SJSA1 (cell line): ENCODE results near the gene NFAM1. TPM values are rescaled to one million over a fixed set of nuclear protein-coding genes. Genes with fewer than 3 reads are reported as not detected.

Experiments
- DNase-seq, 2 experiments: peaks; one replicate each; pipeline ENCODE4 v3.0.0-alpha.2; 2015 to 2020; ENCODE audit warnings: low spot score in 2 of 2, low read depth in 1 of 2
- H3K27ac ChIP-seq: fragments of 250-450 bp; sonication (Bioruptor Pico); 2 replicates; pipeline ENCODE4 v1.5.1; 2020; ENCODE audit warnings: mild to moderate bottlenecking, moderate library complexity
- H3K27me3 ChIP-seq: fragments of 250-450 bp; sonication (Bioruptor Pico); replicated peaks from 2 replicates; pipeline ENCODE4 v1.5.1; 2020; ENCODE audit warnings: mild to moderate bottlenecking, moderate library complexity
- H3K36me3 ChIP-seq: fragments of 250-450 bp; sonication (Bioruptor Pico); 2 replicates; pipeline ENCODE4 v1.5.1; 2020; ENCODE audit warnings: mild to moderate bottlenecking
- H3K4me1 ChIP-seq: fragments of 250-450 bp; sonication (Bioruptor Pico); replicated peaks from 2 replicates; pipeline ENCODE4 v1.6.1; 2021; ENCODE audit warnings: mild to moderate bottlenecking
- H3K4me3 ChIP-seq: fragments of 250-450 bp; sonication (Bioruptor Pico); 2 replicates; pipeline ENCODE4 v1.5.1; 2020; ENCODE audit warnings: mild to moderate bottlenecking
- H3K9me3 ChIP-seq: fragments of 250-450 bp; sonication (Bioruptor Pico); replicated peaks from 2 replicates; pipeline ENCODE4 v1.5.1; 2020; ENCODE audit warnings: mild to moderate bottlenecking
- total RNA-seq: library from RNA; depleted of rRNA; stranded (reverse); fragments of >200 nt; shearing (Covaris generic); gene quantifications from 2 replicates; pipeline ENCODE4 v1.2.3, GENCODE V29; 2014

Gene NFAM1
- total RNA-seq, 1 experiment from 2014 or later = not detected

DNA sequence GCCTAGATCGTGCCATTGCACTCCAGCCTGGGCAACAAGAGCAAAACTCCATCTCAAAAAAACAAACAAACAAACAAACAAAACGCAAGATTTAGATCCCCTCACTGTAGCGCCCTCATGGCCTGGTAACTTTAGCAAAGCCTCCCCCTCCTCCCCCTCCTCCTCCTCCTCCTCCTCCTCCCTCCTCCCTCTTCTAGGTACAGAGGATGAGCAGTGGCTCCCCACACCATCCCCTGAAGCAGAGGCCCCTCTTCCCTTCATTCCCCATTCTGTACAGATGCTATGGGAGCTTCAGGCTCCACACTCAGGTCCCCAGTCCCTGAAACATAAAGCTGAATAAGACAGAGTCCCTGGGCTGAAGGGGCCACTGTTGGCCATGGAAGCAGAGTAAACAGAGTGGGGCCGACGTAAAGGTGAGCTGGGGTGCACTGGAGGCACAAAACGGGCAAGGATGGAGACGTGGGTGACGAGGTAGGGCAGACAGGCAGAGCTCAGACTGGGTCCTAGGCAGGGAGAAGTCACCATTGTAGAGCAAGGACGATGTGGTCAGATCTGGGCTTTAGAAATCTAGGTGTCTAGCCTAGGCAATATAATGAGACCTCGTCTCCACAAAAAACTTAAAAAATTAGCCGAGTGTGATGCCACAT lies 19.4 kb upstream of the NFAM1 start:
- Histone ChIP-seq H3K36me3 (no peaks in the 10 kb centered on the region), H3K9me3 (no peaks in the 10 kb centered on the region), H3K27me3 (peaks cover 10% of the 10 kb centered on the region; the same call in 1 of the 2 replicates), H3K27ac (no peak overlapping the region), H3K4me1 (no peaks in the 10 kb centered on the region), H3K4me3 (no peak overlapping the region)
- DNase-seq = no peak

DNA sequence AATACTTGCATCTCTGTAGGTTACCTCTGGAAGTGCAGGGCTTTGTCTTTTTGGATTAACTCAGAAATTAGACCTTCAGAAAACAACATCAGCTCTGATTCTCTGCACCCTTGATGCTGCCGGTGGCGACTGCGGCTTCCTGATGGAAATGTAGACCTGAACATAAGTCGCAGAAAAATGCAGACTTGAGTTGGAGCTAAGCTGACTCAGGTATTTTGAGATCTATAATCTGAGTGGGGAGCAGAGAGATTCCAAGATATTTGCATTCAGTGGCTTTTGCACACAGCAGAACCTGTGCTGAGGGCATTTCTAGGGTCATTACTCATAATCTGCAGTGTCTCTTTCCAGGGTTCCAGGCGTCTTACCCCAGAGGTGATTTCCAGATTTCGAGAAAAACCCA lies 18.7 kb upstream of the NFAM1 start:
- no peaks in the 10 kb centered on the region for H3K36me3 ChIP-seq
- peaks cover 10% of the 10 kb centered on the region; the same call in 1 of the 2 replicates for H3K27me3 ChIP-seq
- no peak overlapping the region for H3K4me3 ChIP-seq
- H3K4me1 ChIP-seq = no peaks in the 10 kb centered on the region
- H3K27ac ChIP-seq = no peak overlapping the region
- no peak for DNase-seq
- no peaks in the 10 kb centered on the region for H3K9me3 ChIP-seq

DNA sequence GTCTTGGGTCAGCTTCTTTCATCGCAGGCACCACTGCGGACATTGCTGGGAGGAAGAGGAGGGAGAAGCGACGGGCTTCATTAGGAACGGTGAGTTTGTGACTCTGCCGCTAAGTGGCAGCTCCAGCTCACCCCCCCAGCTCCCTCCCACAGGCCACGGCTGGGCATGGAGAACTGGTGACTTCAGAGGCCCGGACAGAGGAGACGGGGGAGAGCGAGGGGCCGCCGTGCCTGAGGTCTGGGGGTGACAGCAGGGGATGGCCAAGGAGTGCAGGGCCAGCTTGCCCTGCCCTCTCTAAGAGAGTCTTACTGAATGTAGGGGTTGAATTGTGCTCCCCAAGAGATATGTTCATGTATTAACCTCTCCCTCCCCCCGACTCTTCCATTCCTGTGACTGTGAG lies 13.9 kb upstream of the NFAM1 start:
- H3K4me1 ChIP-seq = peaks cover 12% of the 10 kb centered on the region
- H3K9me3 ChIP-seq = no peaks in the 10 kb centered on the region
- H3K27me3 ChIP-seq = no peaks in the 10 kb centered on the region
- no peak overlapping the region for H3K27ac ChIP-seq
- H3K36me3 ChIP-seq = no peaks in the 10 kb centered on the region
- no peak for DNase-seq
- H3K4me3 ChIP-seq = no peak overlapping the region

DNA sequence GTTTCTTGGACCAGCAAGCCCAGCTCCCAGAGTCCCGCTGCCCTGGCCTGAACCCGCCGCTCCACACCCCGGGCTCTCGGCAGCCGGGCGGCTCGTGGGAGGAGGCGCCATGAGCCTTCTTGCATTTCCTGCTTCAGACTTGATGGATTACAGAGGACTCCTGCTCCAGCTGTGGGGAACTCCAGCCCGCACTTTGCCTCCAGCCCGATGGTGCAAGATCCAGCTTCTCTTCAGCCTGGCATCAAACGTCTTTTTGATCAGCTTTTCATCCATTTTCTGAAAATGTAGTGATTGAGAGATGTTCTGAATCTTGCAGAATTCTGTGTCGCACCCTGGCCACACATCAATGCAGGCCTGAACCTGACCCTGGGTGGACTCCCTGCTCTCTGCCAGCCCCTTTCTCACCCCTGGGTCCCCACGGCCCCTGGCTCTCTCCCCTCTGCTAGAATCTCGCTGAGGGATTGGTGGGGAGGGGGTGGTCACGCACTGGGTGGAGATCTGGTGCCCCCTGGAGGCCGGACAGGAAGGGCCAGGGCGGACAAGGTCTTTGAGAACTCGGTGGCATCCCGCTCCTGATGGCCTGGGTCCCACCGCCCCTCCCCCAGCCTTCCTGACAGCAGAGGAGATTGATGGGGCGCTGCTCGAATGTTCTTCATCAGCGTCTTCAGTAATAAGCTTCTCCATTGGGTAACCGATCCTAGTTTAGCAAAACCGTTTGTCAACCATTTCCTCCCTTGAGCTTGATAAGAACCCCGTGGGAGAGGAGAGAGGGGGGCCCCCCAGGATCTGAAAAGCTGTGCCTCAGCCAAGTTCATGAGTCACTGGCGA lies 12.1 kb upstream of the NFAM1 start:
- peak overlapping the region; percentile 10; the same call in 1 of the 2 replicates for H3K4me3 ChIP-seq
- H3K4me1 ChIP-seq = peaks cover 18% of the 10 kb centered on the region
- H3K36me3 ChIP-seq = no peaks in the 10 kb centered on the region
- DNase-seq = peak; percentile 59 to 69
- H3K9me3 ChIP-seq = no peaks in the 10 kb centered on the region
- H3K27me3 ChIP-seq = no peaks in the 10 kb centered on the region
- H3K27ac ChIP-seq = no peak overlapping the region

DNA sequence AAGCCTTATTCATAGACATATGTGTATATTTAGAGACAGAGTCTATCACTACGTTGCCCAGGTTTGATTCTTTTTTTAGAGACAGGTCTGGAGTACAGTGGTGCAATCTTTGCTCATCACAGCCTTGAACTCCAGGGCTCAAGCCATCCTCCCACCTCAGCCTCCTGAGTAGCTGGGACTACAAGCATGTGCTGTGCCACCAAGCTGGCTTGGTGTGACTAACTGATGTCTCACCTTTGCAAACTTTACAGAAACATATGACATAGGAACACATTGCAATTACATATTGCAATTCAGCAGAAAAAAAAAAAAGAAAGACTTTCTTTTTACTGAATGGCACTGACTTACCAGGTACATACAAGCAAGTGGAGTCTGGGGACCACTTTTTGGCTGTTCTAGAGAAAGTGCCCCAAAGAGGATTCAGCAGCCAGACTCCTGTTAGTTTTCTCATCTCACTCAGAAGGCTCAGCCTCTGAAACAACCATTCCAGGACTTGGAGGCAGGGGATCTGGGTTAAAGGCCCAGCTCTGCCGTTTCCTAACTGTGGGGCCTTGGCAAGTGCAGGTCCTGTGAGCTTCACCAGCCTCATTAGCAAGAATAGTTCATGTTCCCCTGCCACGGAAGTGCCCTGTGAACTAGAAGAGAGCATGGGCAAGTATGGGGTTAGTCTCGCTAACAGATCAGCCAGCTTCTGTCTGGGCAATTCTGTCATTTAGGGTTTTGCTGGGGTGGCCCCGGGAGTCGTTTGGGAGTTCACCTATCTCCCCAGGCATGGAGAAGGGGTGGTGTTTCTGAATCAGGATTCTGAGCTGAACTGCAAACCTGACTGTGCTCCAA lies 11.3 kb upstream of the NFAM1 start:
- Histone ChIP-seq H3K27ac (no peak overlapping the region), H3K27me3 (no peaks in the 10 kb centered on the region), H3K4me3 (no peak overlapping the region), H3K9me3 (no peaks in the 10 kb centered on the region), H3K36me3 (no peaks in the 10 kb centered on the region), H3K4me1 (peaks cover 18% of the 10 kb centered on the region)
- no peak for DNase-seq

DNA sequence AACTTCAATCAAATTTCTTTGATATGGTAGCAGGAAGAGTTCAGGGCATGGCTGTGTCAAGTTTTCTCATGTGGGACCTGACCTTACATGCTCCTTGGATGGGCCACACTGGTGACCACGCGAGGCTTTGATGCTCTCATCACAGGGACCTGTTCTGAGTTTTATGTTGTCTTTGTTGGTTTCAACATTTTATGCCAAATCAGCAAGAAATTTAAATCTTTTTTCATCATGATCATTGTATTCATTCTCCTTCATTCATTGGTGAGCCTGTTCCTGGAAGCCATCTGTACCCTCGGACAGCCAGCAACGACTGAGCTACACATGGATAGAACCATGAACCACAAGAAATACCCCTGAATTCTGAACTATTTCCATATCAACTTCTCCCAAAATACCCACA lies 10.5 kb upstream of the NFAM1 start:
- no peak overlapping the region for H3K27ac ChIP-seq
- no peak overlapping the region for H3K4me3 ChIP-seq
- no peaks in the 10 kb centered on the region for H3K27me3 ChIP-seq

DNA sequence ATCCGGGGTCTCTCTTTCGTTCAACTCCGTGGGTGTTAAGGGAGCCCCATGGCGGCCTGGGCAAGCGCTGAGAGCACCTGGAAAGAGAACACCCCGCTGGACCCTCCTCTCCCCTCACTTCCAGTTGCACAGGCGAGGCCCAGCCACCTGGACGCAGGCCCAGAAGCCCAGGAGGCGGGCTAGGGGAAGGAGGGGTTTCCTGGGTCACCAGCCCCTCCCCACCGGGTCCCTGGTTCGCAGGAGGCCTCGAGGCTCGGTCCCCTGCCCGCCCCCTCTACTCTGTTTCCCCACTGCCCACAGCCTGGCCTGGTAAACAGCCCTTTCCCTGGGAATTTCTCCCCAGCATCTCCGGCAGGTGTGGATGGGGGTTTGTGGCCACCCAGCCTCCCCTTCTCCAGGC lies 8.5 kb upstream of the NFAM1 start:
- no peak for DNase-seq
- Histone ChIP-seq H3K4me3 (no peak overlapping the region), H3K27ac (no peak overlapping the region)

More for the DNA sequence above, 10.5 kb upstream of the NFAM1 start:
- H3K36me3 ChIP-seq = no peaks in the 10 kb centered on the region
- H3K9me3 ChIP-seq = no peaks in the 10 kb centered on the region
- DNase-seq = no peak
- peaks cover 21% of the 10 kb centered on the region for H3K4me1 ChIP-seq

DNA sequence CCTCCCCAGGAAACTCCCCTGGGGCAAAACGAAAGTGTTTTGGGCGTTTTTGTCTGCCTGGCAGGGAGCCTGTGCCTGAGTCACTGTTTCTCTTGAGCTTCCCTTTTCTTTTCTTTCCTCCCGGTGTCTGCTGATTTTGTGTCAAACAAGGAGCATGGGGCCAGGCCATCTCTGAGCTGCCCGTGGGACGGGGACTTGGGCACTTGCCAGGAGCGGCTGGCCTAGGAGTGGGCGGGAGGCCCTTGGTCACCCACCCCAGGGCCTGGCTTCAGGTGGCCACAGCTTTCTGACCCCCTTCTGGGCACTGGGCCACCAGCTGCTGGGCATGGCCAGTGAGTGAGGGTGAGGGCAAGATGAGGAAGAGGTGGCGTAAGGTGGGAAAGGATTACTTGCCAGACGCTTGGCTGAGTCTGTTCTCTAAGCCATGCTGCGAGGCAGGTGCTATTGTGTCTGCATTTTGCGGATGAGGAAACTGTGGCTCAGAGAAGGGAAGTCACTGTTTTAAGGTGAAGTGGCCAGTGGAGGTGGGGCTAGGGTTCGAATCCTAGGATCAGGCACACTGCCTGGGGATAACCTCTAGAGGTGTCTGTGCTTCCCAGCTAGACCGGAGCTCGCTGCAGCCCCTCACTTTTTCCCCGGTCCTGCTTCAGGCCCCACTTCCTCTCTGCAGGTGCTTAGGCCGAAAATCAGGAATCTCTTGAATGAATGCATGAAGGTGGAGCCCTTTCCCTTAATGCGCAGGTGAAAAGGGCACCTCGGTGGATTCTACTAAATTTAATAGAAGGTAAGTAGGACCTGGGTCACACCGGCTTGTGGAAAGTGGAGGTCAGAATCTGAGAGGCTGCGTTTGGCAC lies 7.8 kb upstream of the NFAM1 start:
- no peaks in the 10 kb centered on the region for H3K9me3 ChIP-seq
- no peaks in the 10 kb centered on the region for H3K36me3 ChIP-seq
- H3K4me3 ChIP-seq = no peak overlapping the region
- DNase-seq = peak in 1 of 2 experiments; percentile 15
- no peaks in the 10 kb centered on the region for H3K27me3 ChIP-seq
- H3K27ac ChIP-seq = no peak overlapping the region
- H3K4me1 ChIP-seq = peaks cover 27% of the 10 kb centered on the region

More for the DNA sequence above, 8.5 kb upstream of the NFAM1 start:
- Histone ChIP-seq H3K4me1 (peaks cover 27% of the 10 kb centered on the region), H3K36me3 (no peaks in the 10 kb centered on the region), H3K9me3 (no peaks in the 10 kb centered on the region), H3K27me3 (no peaks in the 10 kb centered on the region)

DNA sequence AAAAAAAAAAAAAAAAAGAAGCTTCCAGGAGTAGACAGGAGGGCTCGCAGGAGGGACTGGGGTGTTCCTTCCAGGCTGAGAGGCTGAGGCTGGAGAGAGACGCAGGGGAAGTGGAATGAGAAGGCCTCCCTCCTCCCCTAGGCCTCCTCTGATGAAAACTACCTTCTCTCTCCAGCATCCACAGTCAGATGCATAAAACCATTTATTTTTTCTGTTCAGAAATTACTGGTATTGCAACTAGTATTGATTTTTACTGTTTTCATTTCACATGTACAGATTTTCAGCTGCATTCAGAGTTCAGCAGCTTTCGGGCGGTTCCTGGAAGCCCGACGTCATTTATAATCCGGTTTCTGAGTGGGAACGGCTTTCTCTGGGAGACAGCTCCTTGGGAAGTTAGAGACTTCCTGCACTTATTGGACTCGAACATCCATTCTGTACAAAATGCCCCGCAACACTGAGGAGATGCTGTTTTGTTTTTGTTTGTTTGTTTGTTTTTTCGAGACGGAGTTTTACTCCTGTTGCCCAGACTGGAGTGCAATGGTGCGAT lies 6.9 kb upstream of the NFAM1 start:
- Histone ChIP-seq H3K4me1 (peaks cover 20% of the 10 kb centered on the region), H3K4me3 (no peak overlapping the region), H3K9me3 (no peaks in the 10 kb centered on the region), H3K27ac (no peak overlapping the region), H3K36me3 (no peaks in the 10 kb centered on the region), H3K27me3 (no peaks in the 10 kb centered on the region; the same call in 1 of the 2 replicates)
- DNase-seq = no peak

DNA sequence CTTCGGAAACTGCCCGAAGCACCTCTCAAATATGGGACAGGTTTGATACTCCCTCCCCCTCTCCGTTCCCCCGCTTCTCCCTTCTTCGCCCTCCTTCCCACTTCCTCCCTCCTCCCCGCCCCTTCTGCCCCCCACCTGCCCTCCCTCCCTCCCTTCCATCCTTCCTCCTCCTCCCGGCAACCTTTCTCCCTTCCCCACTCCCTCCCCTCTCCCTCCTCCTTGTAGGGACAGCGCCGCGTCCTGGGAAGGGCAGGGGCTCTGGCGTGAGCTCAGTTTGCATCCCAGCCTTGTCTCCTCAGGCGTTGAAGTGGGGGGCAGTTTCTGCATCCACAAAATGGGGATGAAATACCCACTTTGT lies 6.1 kb upstream of the NFAM1 start:
- no peaks in the 10 kb centered on the region for H3K9me3 ChIP-seq
- H3K27me3 ChIP-seq = no peaks in the 10 kb centered on the region; the same call in 1 of the 2 replicates
- H3K4me3 ChIP-seq = no peak overlapping the region
- H3K27ac ChIP-seq = no peak overlapping the region
- no peaks in the 10 kb centered on the region for H3K36me3 ChIP-seq
- H3K4me1 ChIP-seq = peaks cover 15% of the 10 kb centered on the region
- DNase-seq = no peak

DNA sequence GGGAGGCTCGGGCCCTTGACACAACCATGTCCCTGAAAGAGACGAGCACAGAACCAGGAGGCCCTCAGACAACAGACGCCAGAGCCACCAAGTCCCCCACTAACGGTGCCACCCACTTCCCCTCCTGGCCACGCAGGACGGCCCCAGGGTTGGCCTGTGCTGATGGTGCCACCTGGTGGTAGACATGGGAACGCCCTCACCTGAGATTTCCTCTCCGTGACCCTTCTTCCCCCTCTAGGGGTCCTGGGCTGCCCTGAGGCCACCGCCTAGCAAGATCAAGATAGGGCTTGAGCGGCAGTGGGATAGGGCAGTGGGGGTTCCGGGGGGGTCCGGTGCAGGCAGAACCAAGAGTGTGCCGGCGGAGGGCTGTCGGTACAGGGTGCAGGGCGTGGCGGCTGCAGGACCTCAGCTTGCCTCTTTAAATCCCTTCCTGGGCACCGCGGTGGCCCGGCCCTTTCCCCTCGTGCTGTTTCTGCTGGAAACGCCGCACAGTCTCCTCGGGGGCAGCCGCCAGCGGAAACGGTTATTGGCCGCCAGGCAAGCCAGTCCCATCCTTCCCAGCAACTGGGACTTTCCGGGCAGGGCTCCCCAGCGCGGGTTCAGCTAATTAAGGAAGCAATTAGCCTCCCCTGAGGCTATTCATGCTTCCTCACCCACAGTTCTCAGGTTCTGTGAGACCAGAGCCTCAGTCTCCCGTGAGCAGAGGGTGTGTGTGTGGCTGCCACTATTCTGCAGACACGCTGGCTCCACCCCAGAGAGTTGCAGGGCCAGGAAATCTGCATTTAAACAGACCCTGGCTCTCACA lies 5.5 kb upstream of the NFAM1 start:
- DNase-seq = peak; percentile 73 to 76
- H3K27me3 ChIP-seq = no peaks in the 10 kb centered on the region; the same call in 1 of the 2 replicates

DNA sequence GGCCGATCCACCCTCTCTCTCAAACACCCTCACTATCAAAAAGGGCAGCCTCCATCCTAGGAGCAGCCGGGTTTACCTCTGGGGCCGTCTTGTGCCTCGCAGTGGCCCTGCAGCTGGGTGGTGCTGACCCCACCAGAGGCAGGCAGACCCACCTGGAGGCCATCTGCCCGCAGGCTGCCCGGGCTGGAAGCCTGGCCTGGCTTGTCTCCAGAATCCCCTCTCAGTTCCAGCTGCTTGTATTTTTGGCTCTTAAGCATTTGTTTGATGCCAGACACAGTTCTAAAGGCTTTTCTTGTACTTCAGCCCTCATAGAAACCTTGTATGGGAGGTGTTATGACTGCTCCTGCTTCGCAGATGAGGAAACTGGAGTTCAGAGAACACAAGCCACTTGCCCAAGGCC lies 4.2 kb upstream of the NFAM1 start:
- Histone ChIP-seq H3K4me1 (peaks cover 15% of the 10 kb centered on the region), H3K27ac (no peak overlapping the region), H3K36me3 (no peaks in the 10 kb centered on the region), H3K9me3 (no peaks in the 10 kb centered on the region), H3K27me3 (peaks cover 8% of the 10 kb centered on the region; the same call in 1 of the 2 replicates), H3K4me3 (no peak overlapping the region)
- no peak for DNase-seq

More for the DNA sequence above, 5.5 kb upstream of the NFAM1 start:
- Histone ChIP-seq H3K27ac (no peak overlapping the region), H3K4me3 (peak overlapping the region; percentile 27), H3K4me1 (peaks cover 15% of the 10 kb centered on the region), H3K36me3 (no peaks in the 10 kb centered on the region), H3K9me3 (no peaks in the 10 kb centered on the region)
